GM23338 (cell line): Measurements from ENCODE around the gene PROS1.
"Not testable (repeated sequence)": the region's sequence is repeated elsewhere in the genome, so short reads cannot be mapped to it uniquely, and the experiment has no call there.

Experiments used
- CREB1 ChIP-seq: fragments of 250-450 bp; sonication (Bioruptor Pico); IDR thresholded peaks from 2 replicates; pipeline ENCODE4 v1.5.0; 2020; ENCODE audit warnings: low read depth, mild to moderate bottlenecking, moderate library complexity
- CTCF ChIP-seq, 2 experiments: fragments of 200-600 bp in 1 of 2; sonication (generic) in 1 of 2; conservative IDR thresholded peaks; 2 replicates each; pipeline versions ENCODE4 v1.5.1 to v1.6.1; 2016 to 2017; ENCODE audit warnings: antibody characterized with exemption in 2 of 2, low read depth in 2 of 2, mild to moderate bottlenecking in 2 of 2, moderate library complexity in 1 of 2
- EZH2 ChIP-seq: fragments of 200-600 bp; sonication (generic); IDR thresholded peaks from one replicate; pipeline ENCODE4 v1.8.0; 2017; ENCODE audit warnings: antibody characterized with exemption, mild to moderate bottlenecking, low read depth; ENCODE audit not compliant: unreplicated experiment
- EZH2phosphoT487 ChIP-seq: fragments of 200-600 bp; sonication (generic); IDR thresholded peaks from one replicate; pipeline ENCODE4 v1.8.1; 2018; ENCODE audit warnings: antibody characterized with exemption; ENCODE audit not compliant: unreplicated experiment
- JUNB ChIP-seq: IDR thresholded peaks from one replicate; pipeline ENCODE4 v1.6.1; 2016; ENCODE audit warnings: antibody characterized with exemption; ENCODE audit not compliant: unreplicated experiment
- NANOG ChIP-seq: IDR thresholded peaks from 2 replicates; pipeline ENCODE4 v1.6.1; 2016; ENCODE audit warnings: antibody characterized with exemption, borderline replicate concordance
- POLR2AphosphoS5 ChIP-seq: IDR thresholded peaks from 2 replicates; pipeline ENCODE4 v1.6.1; 2016; ENCODE audit warnings: antibody characterized with exemption, low read depth
- STAT1 ChIP-seq: IDR thresholded peaks from one replicate; pipeline ENCODE4 v1.6.1; 2016; ENCODE audit warnings: antibody characterized with exemption; ENCODE audit not compliant: unreplicated experiment
- ZNF114 ChIP-seq: fragments of 250-450 bp; sonication (Bioruptor Pico); IDR thresholded peaks from 2 replicates; pipeline ENCODE4 v1.5.0; 2020; ENCODE audit warnings: mild to moderate bottlenecking, moderate library complexity
- ZNF331 ChIP-seq: fragments of 250-450 bp; sonication (Bioruptor Pico); IDR thresholded peaks from 2 replicates; pipeline ENCODE4 v1.5.0; 2020; ENCODE audit warnings: low read depth, mild to moderate bottlenecking, moderate library complexity
- ZNF462 ChIP-seq: fragments of 250-450 bp; sonication (Bioruptor Pico); IDR thresholded peaks from 2 replicates; pipeline ENCODE4 v1.5.0; 2020; ENCODE audit warnings: mild to moderate bottlenecking, moderate library complexity
- TF ChIP-seq, protein P1 (sequence below): IDR thresholded peaks from one replicate; pipeline ENCODE4 v1.6.1; 2018; ENCODE audit warnings: antibody characterized with exemption; ENCODE audit not compliant: unreplicated experiment

- not testable (repeated sequence) for TF ChIP-seq POLR2AphosphoS5; CTCF (conservative IDR thresholded peaks at IDR 0.05; ENCODE audit: low read depth in 2 of 2); ZNF331 (CRISPR knock-in tag); EZH2; CREB1 (CRISPR knock-in tag); ZNF462 (CRISPR knock-in tag); ZNF114; EZH2phosphoT487; JUNB; NANOG; STAT1
- TF ChIP-seq, protein P1, sequence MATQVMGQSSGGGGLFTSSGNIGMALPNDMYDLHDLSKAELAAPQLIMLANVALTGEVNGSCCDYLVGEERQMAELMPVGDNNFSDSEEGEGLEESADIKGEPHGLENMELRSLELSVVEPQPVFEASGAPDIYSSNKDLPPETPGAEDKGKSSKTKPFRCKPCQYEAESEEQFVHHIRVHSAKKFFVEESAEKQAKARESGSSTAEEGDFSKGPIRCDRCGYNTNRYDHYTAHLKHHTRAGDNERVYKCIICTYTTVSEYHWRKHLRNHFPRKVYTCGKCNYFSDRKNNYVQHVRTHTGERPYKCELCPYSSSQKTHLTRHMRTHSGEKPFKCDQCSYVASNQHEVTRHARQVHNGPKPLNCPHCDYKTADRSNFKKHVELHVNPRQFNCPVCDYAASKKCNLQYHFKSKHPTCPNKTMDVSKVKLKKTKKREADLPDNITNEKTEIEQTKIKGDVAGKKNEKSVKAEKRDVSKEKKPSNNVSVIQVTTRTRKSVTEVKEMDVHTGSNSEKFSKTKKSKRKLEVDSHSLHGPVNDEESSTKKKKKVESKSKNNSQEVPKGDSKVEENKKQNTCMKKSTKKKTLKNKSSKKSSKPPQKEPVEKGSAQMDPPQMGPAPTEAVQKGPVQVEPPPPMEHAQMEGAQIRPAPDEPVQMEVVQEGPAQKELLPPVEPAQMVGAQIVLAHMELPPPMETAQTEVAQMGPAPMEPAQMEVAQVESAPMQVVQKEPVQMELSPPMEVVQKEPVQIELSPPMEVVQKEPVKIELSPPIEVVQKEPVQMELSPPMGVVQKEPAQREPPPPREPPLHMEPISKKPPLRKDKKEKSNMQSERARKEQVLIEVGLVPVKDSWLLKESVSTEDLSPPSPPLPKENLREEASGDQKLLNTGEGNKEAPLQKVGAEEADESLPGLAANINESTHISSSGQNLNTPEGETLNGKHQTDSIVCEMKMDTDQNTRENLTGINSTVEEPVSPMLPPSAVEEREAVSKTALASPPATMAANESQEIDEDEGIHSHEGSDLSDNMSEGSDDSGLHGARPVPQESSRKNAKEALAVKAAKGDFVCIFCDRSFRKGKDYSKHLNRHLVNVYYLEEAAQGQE: not testable (repeated sequence)
These were observed 96.3 kb downstream of the PROS1 start for GRCh38 chr3:93877427-93877826.
